Hepatocyte (in vitro differentiated cells): ENCODE measurements around the gene RRP7A.
"Not testable (repeated sequence)": the region's sequence is repeated elsewhere in the genome, so short reads cannot be mapped to it uniquely, and the experiment has no call there.

Source experiments
- CTCF ChIP-seq: fragments of 200-600 bp; sonication (generic); IDR thresholded peaks from 2 replicates; pipeline ENCODE4 v1.5.1; 2016; ENCODE audit warnings: antibody characterized with exemption, mild to moderate bottlenecking; ENCODE audit not compliant: poor library complexity
- EZH2 ChIP-seq: fragments of 200-600 bp; sonication (generic); IDR thresholded peaks from 2 replicates; pipeline ENCODE4 v1.6.1; 2016; ENCODE audit warnings: antibody characterized with exemption, mild to moderate bottlenecking, borderline replicate concordance

GRCh38 chr22:42495533-42496141, 24.0 kb downstream of the RRP7A start:
- not testable (repeated sequence) for TF ChIP-seq CTCF, EZH2
